Measurements from ENCODE around the gene IZUMO2.

DNA sequence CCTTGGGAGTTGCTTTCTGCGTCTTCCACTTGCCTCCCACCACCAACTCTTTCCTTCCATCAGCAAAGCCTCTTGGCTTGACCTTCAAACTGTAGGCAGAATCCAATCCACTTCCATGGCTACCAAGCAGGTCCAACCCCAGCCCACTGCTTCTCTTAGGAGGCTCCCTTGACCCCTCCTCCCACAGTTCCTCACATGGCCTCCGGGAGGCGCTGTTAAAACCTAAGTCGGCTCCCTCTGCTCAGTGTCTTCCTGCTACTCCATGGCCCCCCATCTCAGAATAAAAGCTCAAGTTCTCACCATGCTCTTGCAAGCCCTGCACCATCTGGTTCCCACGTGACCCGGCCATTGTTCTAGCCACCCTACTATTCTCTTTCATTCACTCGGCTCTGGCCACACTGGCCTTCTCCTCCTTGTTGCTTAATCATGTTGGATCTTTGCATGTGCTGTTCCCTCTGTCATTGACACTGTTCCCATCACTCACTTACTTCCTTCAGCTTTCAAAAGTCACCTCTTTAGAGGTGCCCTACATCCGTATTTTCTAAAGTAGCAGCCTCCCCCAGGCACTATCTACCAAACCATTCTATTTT, 7.5 kb downstream of the IZUMO2 start:
- TF ChIP-seq RAD21 (IDR thresholded peaks at IDR 0.05; ENCODE audit: low read depth) (no peak), FOXM1 (IDR thresholded peaks at IDR 0.05; ENCODE audit: borderline replicate concordance, low read depth) (no peak), ZBTB7A (IDR thresholded peaks at IDR 0.05; ENCODE audit: low read depth) (no peak), REST (IDR thresholded peaks at IDR 0.05; ENCODE audit: low read depth) (no peak), YY1 (IDR thresholded peaks at IDR 0.05; ENCODE audit: low read depth) (no peak), TEAD4 (IDR thresholded peaks at IDR 0.05) (no peak), CEBPB (IDR thresholded peaks at IDR 0.05) (no peak), TAF1 (IDR thresholded peaks at IDR 0.05; ENCODE audit: low read depth) (no peak)
- TF ChIP-seq, protein P1, sequence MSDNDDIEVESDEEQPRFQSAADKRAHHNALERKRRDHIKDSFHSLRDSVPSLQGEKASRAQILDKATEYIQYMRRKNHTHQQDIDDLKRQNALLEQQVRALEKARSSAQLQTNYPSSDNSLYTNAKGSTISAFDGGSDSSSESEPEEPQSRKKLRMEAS (IDR thresholded peaks at IDR 0.05): no peak

Data from Ishikawa (cell line).